ENCODE measurements around the gene SGIP1.

GRCh38 chr1:66562561-66562960 lies 28.6 kb downstream of the SGIP1 start:
- no peak for TF ChIP-seq CTCF (IDR thresholded peaks at IDR 0.05)
- no peak for TF ChIP-seq ZFX (IDR thresholded peaks at IDR 0.05; ENCODE audit: borderline replicate concordance)

Measured in 22Rv1 (cell line).